ENCODE data around the gene RNGTT.

DNA sequence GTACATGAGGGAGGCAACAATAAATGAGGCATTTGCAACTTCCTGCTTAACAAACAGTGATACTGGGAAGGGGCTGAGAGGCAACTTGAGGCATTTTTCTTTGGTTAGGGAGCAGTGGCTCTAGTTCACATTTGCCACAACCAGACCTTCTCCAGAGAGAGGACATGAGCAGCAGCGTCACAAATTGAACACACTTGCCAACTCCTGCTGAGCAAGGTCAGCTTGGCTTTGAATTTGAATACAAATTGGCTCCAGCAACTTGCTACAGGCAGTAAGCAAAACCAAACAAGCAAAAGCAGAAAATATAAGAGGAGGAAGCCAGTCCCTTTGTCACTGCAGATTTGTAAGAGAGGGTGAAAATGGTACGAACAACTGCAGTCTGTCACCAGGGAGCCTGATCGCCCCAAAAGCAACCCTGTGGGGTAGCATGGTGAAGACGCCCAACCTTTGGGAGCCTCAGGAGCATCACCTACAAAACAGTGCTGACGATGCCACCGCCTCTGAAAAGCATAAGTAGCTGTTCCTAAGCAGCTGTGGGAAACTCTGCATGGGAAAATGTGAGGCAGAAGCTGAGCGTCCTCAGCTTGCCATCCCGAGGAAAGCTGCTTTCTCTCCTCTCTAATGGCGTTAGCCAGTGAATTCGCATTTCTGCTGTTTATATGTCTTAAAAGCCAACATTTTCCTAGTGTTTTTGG is 378.7 kb downstream of the RNGTT start:
- TF ChIP-seq EGR1 (IDR thresholded peaks at IDR 0.05) (no peak), EP300 (IDR thresholded peaks at IDR 0.05; ENCODE audit: borderline replicate concordance) (no peak), MAX (IDR thresholded peaks at IDR 0.05) (no peak), REST (IDR thresholded peaks at IDR 0.05; ENCODE audit: low read depth) (no peak), TAF1 (IDR thresholded peaks at IDR 0.05; ENCODE audit: low read depth) (no peak), NFIC (IDR thresholded peaks at IDR 0.05) (no peak), YY1 (IDR thresholded peaks at IDR 0.05; ENCODE audit: low read depth) (no peak), CEBPB (IDR thresholded peaks at IDR 0.05) (no peak)

Data from Ishikawa (cell line).